ENCODE results near the gene RNF141. TPM values are rescaled to one million over a fixed set of nuclear protein-coding genes. Genes with fewer than 3 reads are reported as not detected.
A peak's percentile ranks its signal among the peaks of the same experiment; 100 is the strongest.

RNF141 gene
- total RNA-seq, 6 experiments from 2014 or later = 41.9 to 55.8 (median 55.1) TPM

GRCh38 chr11:10485646-10486045 is 55.3 kb downstream of the RNF141 start:
- no peaks in the 10 kb centered on the region; the same call in 1 of the 2 replicates for H3K27me3 Mint-ChIP-seq (ENCODE audit: insufficient read depth)
- H3K4me3 Mint-ChIP-seq = no peak overlapping the region
- H3K9me3 Mint-ChIP-seq = no peaks in the 10 kb centered on the region
- no peak overlapping the region for H3K27ac Mint-ChIP-seq
- no peak for DNase-seq
- H3K4me1 Mint-ChIP-seq (ENCODE audit: low read depth) = peaks cover 20% of the 10 kb centered on the region
- H3K36me3 Mint-ChIP-seq (ENCODE audit: low read depth) = peaks cover 15% of the 10 kb centered on the region
- no peak for TF ChIP-seq CTCF (IDR thresholded peaks at IDR 0.05)

- peaks cover 10% of the 10 kb centered on the region for H3K4me1 Mint-ChIP-seq (ENCODE audit: low read depth)
- no peaks in the 10 kb centered on the region; the same call in 1 of the 2 replicates for H3K27me3 Mint-ChIP-seq (ENCODE audit: insufficient read depth)
- H3K27ac Mint-ChIP-seq = no peak overlapping the region
- DNase-seq = no peak
- peaks cover 8% of the 10 kb centered on the region; the same call in 1 of the 2 replicates for H3K36me3 Mint-ChIP-seq (ENCODE audit: low read depth)
- no peak for TF ChIP-seq CTCF (IDR thresholded peaks at IDR 0.05)
- H3K4me3 Mint-ChIP-seq = no peak overlapping the region
- no peaks in the 10 kb centered on the region for H3K9me3 Mint-ChIP-seq
These were observed 56.4 kb downstream of the RNF141 start for GRCh38 chr11:10484461-10485180.

DNA sequence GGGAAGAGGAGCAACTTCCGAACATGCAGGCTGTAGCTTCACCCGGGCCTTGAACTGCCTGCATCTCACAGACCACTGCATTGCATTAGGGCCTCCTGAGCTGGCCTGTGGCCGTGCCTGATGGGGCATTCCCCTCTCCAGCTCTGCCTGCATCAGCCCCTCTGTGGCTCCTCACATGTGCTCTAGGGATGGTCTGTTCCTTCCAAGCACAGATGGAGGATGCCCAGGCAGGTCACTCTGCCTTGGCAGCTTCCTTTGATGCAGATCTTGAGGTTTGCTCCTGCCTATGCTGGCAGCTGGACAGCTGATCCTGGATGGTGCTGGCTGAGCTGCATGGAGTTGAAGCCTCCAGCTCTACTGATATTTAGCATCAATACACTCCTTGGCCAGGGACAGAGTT is 57.4 kb downstream of the RNF141 start:
- Mint-ChIP-seq H3K27me3 (ENCODE audit: insufficient read depth) (no peaks in the 10 kb centered on the region; the same call in 1 of the 2 replicates), H3K4me1 (ENCODE audit: low read depth) (peaks cover 9% of the 10 kb centered on the region), H3K4me3 (no peak overlapping the region), H3K9me3 (no peaks in the 10 kb centered on the region), H3K27ac (no peak overlapping the region), H3K36me3 (ENCODE audit: low read depth) (peaks cover 6% of the 10 kb centered on the region; the same call in 1 of the 2 replicates)
- TF ChIP-seq CTCF (IDR thresholded peaks at IDR 0.05) = no peak
- DNase-seq = no peak

- DNase-seq = no peak
- Mint-ChIP-seq H3K36me3 (ENCODE audit: low read depth) (peaks cover 2% of the 10 kb centered on the region; the same call in 1 of the 2 replicates), H3K27me3 (ENCODE audit: insufficient read depth) (no peaks in the 10 kb centered on the region; the same call in none of the 2 replicates), H3K4me1 (ENCODE audit: low read depth) (peaks cover 7% of the 10 kb centered on the region), H3K4me3 (no peak overlapping the region), H3K27ac (no peak overlapping the region), H3K9me3 (no peaks in the 10 kb centered on the region)
- no peak for TF ChIP-seq CTCF (IDR thresholded peaks at IDR 0.05)
These were observed 57.8 kb downstream of the RNF141 start for GRCh38 chr11:10483174-10483573.

DNA sequence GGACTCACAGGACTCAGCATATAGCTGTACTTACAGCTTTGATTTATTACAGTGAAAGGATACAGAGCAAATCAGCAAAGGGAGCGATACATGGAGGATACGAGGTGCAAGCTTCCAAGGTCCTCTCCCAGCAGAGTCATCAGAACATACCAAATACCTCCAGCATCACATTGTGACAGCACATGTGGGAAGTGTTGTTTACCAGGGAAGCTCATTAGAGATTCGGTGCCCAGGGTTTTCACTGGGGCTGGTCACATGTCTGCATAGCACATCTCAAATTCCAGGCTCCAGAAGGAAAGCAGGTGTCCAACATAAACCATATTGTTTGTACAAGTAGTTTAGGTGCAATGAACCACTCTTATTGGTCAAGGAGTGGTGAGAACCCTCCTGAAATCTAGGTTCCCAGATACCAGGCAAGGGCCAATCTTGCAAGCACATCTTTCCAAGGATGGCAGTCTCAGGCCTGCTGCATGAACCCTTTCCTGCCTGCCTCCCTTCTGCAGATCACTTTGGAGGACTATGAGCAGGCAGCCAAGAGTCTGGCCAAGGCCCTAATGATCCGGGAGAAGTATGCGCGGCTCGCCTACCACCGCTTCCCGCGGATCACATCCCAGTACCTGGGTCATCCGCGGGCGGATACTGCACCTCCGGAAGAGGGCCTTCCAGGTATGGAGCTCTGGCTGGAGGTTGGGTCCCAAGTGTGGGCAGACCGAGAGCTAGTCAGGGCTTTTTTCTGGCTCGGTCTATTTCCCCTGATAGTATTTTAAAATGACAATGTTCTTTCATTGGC is 59.2 kb downstream of the RNF141 start:
- DNase-seq = no peak

More for the DNA sequence above, 59.2 kb downstream of the RNF141 start:
- peaks cover 6% of the 10 kb centered on the region for H3K4me1 Mint-ChIP-seq (ENCODE audit: low read depth)
- TF ChIP-seq CTCF (IDR thresholded peaks at IDR 0.05) = no peak
- no peaks in the 10 kb centered on the region; the same call in none of the 2 replicates for H3K27me3 Mint-ChIP-seq (ENCODE audit: insufficient read depth)
- no peaks in the 10 kb centered on the region; the same call in 1 of the 2 replicates for H3K36me3 Mint-ChIP-seq (ENCODE audit: low read depth)
- no peak overlapping the region for H3K4me3 Mint-ChIP-seq
- no peaks in the 10 kb centered on the region for H3K9me3 Mint-ChIP-seq
- peak overlapping the region; percentile 14; the same call in 1 of the 2 replicates for H3K27ac Mint-ChIP-seq

Measured in HFFc6 (cell line).